HPDE6-E6E7 (cell line): ENCODE measurements around the gene HOXA4.

Source experiments
- DNase-seq: peaks from one replicate; pipeline ENCODE4 v3.0.0; 2011; ENCODE audit warnings: missing footprints; ENCODE audit errors: extremely low spot score

HOXA4 gene

DNA sequence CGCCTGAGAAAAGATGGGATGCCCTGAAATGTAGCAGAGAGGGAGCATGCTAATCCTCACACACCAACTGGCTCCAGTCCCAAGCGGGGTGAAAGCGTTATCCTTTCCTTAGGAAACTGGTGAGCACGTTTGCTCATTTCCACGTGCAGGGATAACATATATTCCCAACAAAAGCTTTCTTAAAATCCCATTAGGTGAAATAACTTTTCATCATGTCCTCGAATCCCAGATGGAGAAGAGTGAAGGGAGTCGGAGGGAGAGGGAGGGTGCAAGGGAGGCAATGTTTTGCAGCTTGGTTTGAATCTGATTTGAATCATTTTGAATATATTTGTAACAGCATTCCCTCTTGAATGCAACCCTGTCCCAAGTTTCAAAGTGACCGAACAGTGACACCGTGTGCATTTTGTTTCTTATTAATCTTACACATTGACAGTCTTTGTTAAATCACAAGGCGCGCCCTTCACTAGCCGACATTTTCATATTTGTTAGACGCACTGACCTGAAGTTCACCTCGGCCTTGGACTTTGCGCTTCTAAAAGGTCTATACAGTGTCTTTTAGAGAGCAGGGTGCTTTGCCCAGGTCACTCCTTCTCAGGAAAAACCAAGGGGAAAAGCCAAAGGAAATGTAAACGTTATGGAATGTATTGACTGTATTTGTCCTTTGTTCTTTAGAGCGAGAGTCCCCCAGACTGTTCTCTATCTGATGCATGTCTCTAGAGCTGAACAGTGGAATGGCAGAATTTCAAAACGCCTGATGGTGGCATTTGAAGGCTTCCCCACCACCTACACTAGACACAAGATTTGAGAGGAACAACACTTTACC lies 3.1 kb upstream of the HOXA4 start:
- DNase-seq = no peak

DNA sequence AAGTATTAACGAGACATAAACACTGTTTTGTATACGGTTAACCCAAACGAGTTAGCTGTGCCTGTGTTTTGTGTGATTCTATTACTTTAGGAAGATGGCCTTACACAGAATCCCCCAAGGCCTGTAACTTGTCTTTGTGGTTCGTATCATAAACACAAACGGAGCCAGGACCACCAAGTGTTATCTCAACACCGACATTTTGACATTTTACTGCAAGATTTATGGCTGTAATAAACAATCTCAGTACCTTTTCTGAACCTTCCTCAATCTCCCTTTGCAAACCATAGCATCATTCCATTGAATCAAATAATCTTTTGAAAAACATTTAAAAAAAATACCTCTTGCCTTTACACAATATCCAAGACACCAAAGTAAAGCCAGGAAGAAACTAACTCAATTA lies 2.4 kb upstream of the HOXA4 start:
- DNase-seq = no peak

- DNase-seq = no peak
Observed at GRCh38 chr7:27132214-27132613, 1.7 kb upstream of the HOXA4 start.

GRCh38 chr7:27131390-27131819 lies 848 bp upstream of the HOXA4 start:
- DNase-seq = no peak

GRCh38 chr7:27129729-27130539 lies 623 bp downstream of the HOXA4 start:
- DNase-seq = no peak

DNA sequence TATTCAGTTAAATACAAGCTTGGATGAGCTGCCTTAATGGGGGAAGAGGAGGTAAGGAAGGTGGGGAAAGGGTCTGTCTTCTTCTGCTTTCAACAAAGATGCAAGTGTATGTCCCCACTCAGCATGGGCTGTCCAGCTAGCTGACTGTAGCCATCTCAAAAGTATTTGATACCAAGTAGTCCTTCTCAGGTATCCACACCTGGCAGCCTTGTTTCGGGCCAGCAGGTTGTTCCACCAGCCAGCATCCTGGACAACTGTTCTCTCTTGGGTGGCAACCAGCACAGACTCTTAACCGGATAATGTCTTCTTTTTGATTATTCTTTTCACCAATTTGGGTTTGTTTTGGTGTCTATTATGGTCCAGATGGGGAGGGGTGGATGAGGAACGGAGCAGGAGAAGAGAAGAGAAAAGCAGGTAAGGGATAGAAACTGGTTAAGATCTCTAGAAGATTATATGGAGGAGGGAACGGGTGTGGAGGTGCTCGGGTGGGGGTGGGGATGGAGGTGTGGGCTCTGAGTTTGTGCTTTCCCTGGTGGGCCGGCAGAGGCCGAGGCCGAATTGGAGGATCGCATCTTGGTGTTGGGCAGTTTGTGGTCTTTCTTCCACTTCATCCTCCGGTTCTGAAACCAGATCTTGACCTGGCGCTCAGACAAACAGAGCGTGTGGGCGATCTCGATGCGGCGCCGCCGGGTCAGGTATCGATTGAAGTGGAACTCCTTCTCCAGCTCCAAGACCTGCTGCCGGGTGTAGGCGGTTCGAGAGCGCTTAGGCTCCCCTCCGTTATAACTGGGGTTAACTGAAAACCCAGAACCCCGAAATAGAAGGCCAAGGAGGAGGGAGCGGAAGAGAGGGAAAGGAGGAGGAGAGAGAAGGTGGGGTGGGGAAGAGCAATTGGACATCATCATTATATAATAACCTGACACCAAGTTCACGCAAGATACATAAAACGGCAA lies 1.5 kb downstream of the HOXA4 start:
- DNase-seq = no peak

GRCh38 chr7:27128034-27128433 lies 2.5 kb downstream of the HOXA4 start:
- no peak for DNase-seq

- DNase-seq = no peak
Observed at GRCh38 chr7:27126596-27127327, 3.8 kb downstream of the HOXA4 start.

GRCh38 chr7:27125986-27126394 lies 4.6 kb downstream of the HOXA4 start:
- DNase-seq = no peak

- DNase-seq = no peak
Observed at GRCh38 chr7:27124902-27125689, 5.5 kb downstream of the HOXA4 start.

DNA sequence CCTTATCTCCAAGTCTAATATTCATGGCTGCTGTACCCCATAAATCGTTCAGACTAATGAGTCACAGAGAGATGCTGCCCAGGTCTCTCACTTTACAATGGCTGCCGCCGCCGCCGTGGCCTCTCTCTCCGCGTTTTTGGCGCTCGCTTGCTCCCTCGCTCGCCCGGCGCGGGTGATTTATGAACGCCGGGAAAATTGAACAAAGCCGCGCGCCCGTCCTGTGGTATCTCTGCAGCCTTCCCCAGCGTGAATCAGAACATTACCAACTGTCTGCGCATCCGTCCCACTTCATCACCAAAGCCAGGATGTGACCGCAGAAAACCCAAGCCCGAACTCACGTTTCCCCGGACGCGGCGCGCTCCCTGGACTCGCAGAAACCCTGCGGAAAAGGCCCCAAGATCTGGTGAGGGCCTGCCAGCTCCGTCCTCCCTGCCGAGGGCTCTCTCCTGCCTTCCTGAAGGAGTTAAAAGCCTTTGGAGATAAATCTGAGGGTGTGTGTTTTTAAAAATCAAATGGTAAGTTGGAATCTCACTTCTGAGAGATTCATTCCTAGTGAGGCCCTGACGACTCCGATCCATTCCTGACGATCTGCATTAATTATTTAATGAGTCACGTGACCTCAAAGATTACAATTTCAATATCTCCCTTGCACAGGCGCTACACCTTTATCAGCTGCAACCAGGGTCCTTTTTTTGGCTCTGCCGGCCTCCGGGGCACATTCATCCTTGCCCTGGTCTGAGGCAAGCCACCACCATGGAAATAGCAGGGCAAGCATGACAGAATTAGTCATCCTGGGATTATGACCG lies 6.3 kb downstream of the HOXA4 start:
- no peak for DNase-seq

DNA sequence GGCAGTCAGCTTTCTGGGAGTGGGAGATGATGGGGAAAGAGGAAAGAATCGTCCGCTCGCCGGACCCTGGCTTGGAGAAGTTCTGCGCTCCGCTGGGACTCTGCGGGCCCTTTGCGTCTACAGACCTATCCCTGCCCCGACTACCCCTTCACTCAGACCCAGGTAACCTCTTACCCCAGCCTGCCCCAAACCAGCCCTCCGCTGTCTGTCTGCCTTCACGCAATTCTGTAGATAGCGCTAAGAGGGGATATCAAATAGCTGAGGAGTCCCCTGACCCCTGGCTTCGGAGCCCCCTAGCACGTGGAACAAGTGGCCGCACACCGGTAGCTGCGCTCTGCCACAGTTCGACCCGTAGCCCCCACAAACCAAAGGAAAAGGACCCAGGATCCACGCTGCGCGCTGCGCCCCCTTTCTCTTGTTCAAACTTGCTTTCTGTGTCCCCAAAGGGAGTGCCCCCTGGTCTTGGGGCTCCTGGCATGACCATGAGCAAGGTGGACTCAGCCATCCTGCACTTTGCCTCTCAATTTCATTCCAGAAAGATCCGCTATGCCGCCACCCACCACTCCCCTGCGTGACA lies 7.0 kb downstream of the HOXA4 start:
- DNase-seq = no peak

- DNase-seq = no peak
Observed at GRCh38 chr7:27123007-27123476, 7.5 kb downstream of the HOXA4 start.

DNA sequence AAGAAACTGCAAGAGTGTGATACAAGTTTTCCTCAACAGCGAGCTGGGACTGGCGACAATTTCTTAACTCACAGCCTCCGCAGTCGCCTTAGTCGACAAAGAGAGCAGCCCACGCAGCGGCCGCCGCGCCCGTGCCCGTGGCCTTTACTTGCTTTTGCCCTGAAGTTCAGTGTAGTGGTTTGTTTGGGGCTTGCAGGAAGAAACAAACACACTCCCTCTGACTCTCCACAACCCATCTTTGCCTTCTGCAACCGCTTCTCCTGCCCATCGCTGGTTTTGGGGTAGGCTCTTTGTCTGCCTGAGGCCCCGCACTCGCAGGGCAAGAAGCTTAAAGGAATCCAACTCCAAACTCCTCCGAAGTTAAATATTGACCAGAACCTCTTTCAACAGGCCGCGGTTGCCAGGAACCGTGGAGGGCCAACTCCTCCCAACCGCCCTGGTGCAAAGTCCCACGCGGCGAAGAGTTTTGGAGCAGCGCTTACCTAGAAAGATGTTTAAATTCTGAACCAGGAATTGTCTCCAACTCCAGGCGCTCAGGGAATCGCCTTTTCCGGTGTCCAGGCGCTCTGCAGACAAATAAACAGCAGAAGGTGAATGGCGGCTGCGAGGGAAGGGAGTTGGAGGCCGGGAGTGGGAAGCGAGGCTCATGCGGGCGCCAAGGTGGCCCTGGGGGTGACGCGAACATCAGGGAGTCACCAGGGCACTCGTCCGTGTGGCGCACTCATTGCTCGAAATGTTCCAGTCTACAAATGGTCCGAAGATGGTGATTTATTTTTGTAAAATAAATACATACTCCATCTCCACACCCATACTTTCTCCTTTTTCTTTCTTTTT lies 8.3 kb downstream of the HOXA4 start:
- DNase-seq = no peak

- DNase-seq = no peak
Observed at GRCh38 chr7:27121684-27122076, 8.9 kb downstream of the HOXA4 start.

- no peak for DNase-seq
Observed at GRCh38 chr7:27119412-27119911, 11.1 kb downstream of the HOXA4 start.

GRCh38 chr7:27118580-27118979 lies 12.0 kb downstream of the HOXA4 start:
- DNase-seq = no peak
